Measurements from ENCODE around the gene DNMT1. TPM values are rescaled to one million over a fixed set of nuclear protein-coding genes. Genes with fewer than 3 reads are reported as not detected.
A peak's percentile ranks its signal among the peaks of the same experiment; 100 is the strongest.

Gene DNMT1
- total and polyA plus RNA-seq, 12 donors = 11.8 to 36.4 (median 21.6) TPM

- intact Hi-C loops (cut with DNase I) = no loop called here
- WGBS, 2 donors = 96 to 99% methylated on average over 11 of the region's 11 CpGs
- H3K27me3 ChIP-seq = no peaks in the 10 kb centered on the region
- no peak for TF ChIP-seq CTCF (IDR thresholded peaks at IDR 0.05)
- no peaks in the 10 kb centered on the region for H3K4me1 ChIP-seq
- no peaks in the 10 kb centered on the region for H3K9me3 ChIP-seq
- ATAC-seq = peak in 2 of 8 donors; percentile 25 to 37
- H3K36me3 ChIP-seq = peaks cover 0 to 100% (median 78%) of the 10 kb centered on the region in 9 donors
- no peak for DNase-seq
- H3K4me3 ChIP-seq = no peak overlapping the region
- no peak overlapping the region for H3K27ac ChIP-seq
Observed at GRCh38 chr19:10158485-10158884, 36.3 kb downstream of the DNMT1 start.

GRCh38 chr19:10158071-10158470 lies 36.7 kb downstream of the DNMT1 start:
- DNase-seq (no peak), ATAC-seq (no peak)
- WGBS, 2 donors = 88 to 93% methylated on average over 8 of the region's 8 CpGs
- no peak overlapping the region for H3K27ac ChIP-seq
- no peaks in the 10 kb centered on the region for H3K9me3 ChIP-seq
- H3K27me3 ChIP-seq = no peaks in the 10 kb centered on the region
- no peak for TF ChIP-seq CTCF (IDR thresholded peaks at IDR 0.05)
- H3K4me1 ChIP-seq = no peaks in the 10 kb centered on the region
- H3K4me3 ChIP-seq = no peak overlapping the region
- intact Hi-C loops (cut with DNase I) = no loop called here
- H3K36me3 ChIP-seq = peaks cover 0 to 100% (median 74%) of the 10 kb centered on the region in 9 donors

GRCh38 chr19:10155839-10156238 lies 38.9 kb downstream of the DNMT1 start:
- Histone ChIP-seq H3K27me3 (no peaks in the 10 kb centered on the region), H3K4me3 (no peak overlapping the region), H3K36me3 (peaks cover 5 to 100% (median 61%) of the 10 kb centered on the region in 9 donors), H3K4me1 (no peaks in the 10 kb centered on the region), H3K9me3 (no peaks in the 10 kb centered on the region), H3K27ac (no peak overlapping the region)
- no peak for ATAC-seq
- 89 to 93% methylated on average over 4 of the region's 4 CpGs for whole genome bisulfite sequencing, 2 donors
- TF ChIP-seq CTCF (IDR thresholded peaks at IDR 0.05) = no peak
- intact Hi-C loops (cut with DNase I) = no loop called here
- DNase-seq = no peak

GRCh38 chr19:10152100-10152499 lies 42.7 kb downstream of the DNMT1 start:
- no peak for TF ChIP-seq CTCF (IDR thresholded peaks at IDR 0.05)
- Histone ChIP-seq H3K27ac (no peak overlapping the region), H3K9me3 (no peaks in the 10 kb centered on the region), H3K36me3 (peaks cover 0 to 100% (median 65%) of the 10 kb centered on the region in 9 donors), H3K4me3 (no peak overlapping the region), H3K27me3 (no peaks in the 10 kb centered on the region), H3K4me1 (no peaks in the 10 kb centered on the region)
- DNase-seq = no peak
- intact Hi-C loops (cut with DNase I) = no loop called here
- WGBS, 2 donors = 95 to 97% methylated on average over 3 of the region's 3 CpGs
- ATAC-seq = no peak
